ENCODE measurements around the gene FPR1. TPM values are rescaled to one million over a fixed set of nuclear protein-coding genes. Genes with fewer than 3 reads are reported as not detected.

Gene FPR1
- total RNA-seq, 1 donor from 2014 or later = 7.8 TPM

GRCh38 chr19:51760697-51761356 is 9.1 kb upstream of the FPR1 start, which contains the start of gene FPR2:
Gene FPR2 (plus strand): TSS chr19:51761180. CDS start chr19:51768659, 7,479 bp downstream.
- H3K9me3 ChIP-seq (ENCODE audit: control insufficient read depth in 3 of 3, low read length in 3 of 3) = peaks cover 0 to 4% (median 2%) of the 10 kb centered on the region in 3 donors
- no peak within 1 kb of the TSS for H3K9ac ChIP-seq (ENCODE audit: low read depth in 1 of 3, low read length in 3 of 3)
- no peaks in the 10 kb centered on the region for H3K4me1 ChIP-seq (ENCODE audit: control insufficient read depth in 3 of 3, insufficient read depth in 3 of 3, low read length in 3 of 3)
- H3K27ac ChIP-seq (ENCODE audit: low read depth, low read length) = no peak within 1 kb of the TSS
- H3K4me3 ChIP-seq (ENCODE audit: low read length in 3 of 3) = no peak within 1 kb of the TSS
- no peaks in the 10 kb centered on the region for H3K36me3 ChIP-seq (ENCODE audit: control insufficient read depth in 3 of 3, insufficient read depth in 3 of 3, low read length in 3 of 3)
- H3K27me3 ChIP-seq (ENCODE audit: control insufficient read depth in 3 of 3, insufficient read depth in 3 of 3, low read length in 3 of 3) = no peaks in the 10 kb centered on the region

GRCh38 chr19:51755571-51755970 is 3.9 kb upstream of the FPR1 start:
- Histone ChIP-seq H3K27me3 (ENCODE audit: control insufficient read depth in 3 of 3, insufficient read depth in 3 of 3, low read length in 3 of 3) (no peaks in the 10 kb centered on the region), H3K27ac (ENCODE audit: low read depth, low read length) (no peak overlapping the region), H3K4me1 (ENCODE audit: control insufficient read depth in 3 of 3, insufficient read depth in 3 of 3, low read length in 3 of 3) (no peaks in the 10 kb centered on the region), H3K4me3 (ENCODE audit: low read length in 3 of 3) (no peak overlapping the region), H3K9me3 (ENCODE audit: control insufficient read depth in 3 of 3, low read length in 3 of 3) (peaks cover 0 to 4% (median 2%) of the 10 kb centered on the region in 3 donors), H3K36me3 (ENCODE audit: control insufficient read depth in 3 of 3, insufficient read depth in 3 of 3, low read length in 3 of 3) (no peaks in the 10 kb centered on the region), H3K9ac (ENCODE audit: low read depth in 1 of 3, low read length in 3 of 3) (no peak overlapping the region)

- Histone ChIP-seq H3K9me3 (ENCODE audit: control insufficient read depth in 3 of 3, low read length in 3 of 3) (peaks cover 0 to 4% (median under 1%) of the 10 kb centered on the region in 3 donors), H3K9ac (ENCODE audit: low read depth in 1 of 3, low read length in 3 of 3) (no peak overlapping the region), H3K4me3 (ENCODE audit: low read length in 3 of 3) (no peak overlapping the region), H3K27me3 (ENCODE audit: control insufficient read depth in 3 of 3, insufficient read depth in 3 of 3, low read length in 3 of 3) (no peaks in the 10 kb centered on the region), H3K4me1 (ENCODE audit: control insufficient read depth in 3 of 3, insufficient read depth in 3 of 3, low read length in 3 of 3) (no peaks in the 10 kb centered on the region), H3K27ac (ENCODE audit: low read depth, low read length) (no peak overlapping the region), H3K36me3 (ENCODE audit: control insufficient read depth in 3 of 3, insufficient read depth in 3 of 3, low read length in 3 of 3) (no peaks in the 10 kb centered on the region)
Measured at GRCh38 chr19:51754770-51755169, 3.1 kb upstream of the FPR1 start.

- Histone ChIP-seq H3K9ac (ENCODE audit: low read depth in 1 of 3, low read length in 3 of 3) (no peak overlapping the region), H3K27ac (ENCODE audit: low read depth, low read length) (no peak overlapping the region), H3K4me3 (ENCODE audit: low read length in 3 of 3) (no peak overlapping the region), H3K4me1 (ENCODE audit: control insufficient read depth in 3 of 3, insufficient read depth in 3 of 3, low read length in 3 of 3) (no peaks in the 10 kb centered on the region), H3K36me3 (ENCODE audit: control insufficient read depth in 3 of 3, insufficient read depth in 3 of 3, low read length in 3 of 3) (no peaks in the 10 kb centered on the region), H3K9me3 (ENCODE audit: control insufficient read depth in 3 of 3, low read length in 3 of 3) (peaks cover 0 to 4% (median 0%) of the 10 kb centered on the region in 3 donors), H3K27me3 (ENCODE audit: control insufficient read depth in 3 of 3, insufficient read depth in 3 of 3, low read length in 3 of 3) (no peaks in the 10 kb centered on the region)
Measured at GRCh38 chr19:51754109-51754508, 2.4 kb upstream of the FPR1 start.

- Histone ChIP-seq H3K4me3 (ENCODE audit: low read length in 3 of 3) (no peak overlapping the region), H3K27ac (ENCODE audit: low read depth, low read length) (no peak overlapping the region)
Measured at GRCh38 chr19:51750400-51751094, 1.1 kb downstream of the FPR1 start.

GRCh38 chr19:51749979-51750378 is 1.7 kb downstream of the FPR1 start:
- no peak overlapping the region for H3K27ac ChIP-seq (ENCODE audit: low read depth, low read length)
- H3K9me3 ChIP-seq (ENCODE audit: control insufficient read depth in 3 of 3, low read length in 3 of 3) = no peaks in the 10 kb centered on the region
- H3K9ac ChIP-seq (ENCODE audit: low read depth in 1 of 3, low read length in 3 of 3) = no peak overlapping the region
- no peaks in the 10 kb centered on the region for H3K36me3 ChIP-seq (ENCODE audit: control insufficient read depth in 3 of 3, insufficient read depth in 3 of 3, low read length in 3 of 3)
- no peaks in the 10 kb centered on the region for H3K27me3 ChIP-seq (ENCODE audit: control insufficient read depth in 3 of 3, insufficient read depth in 3 of 3, low read length in 3 of 3)
- H3K4me1 ChIP-seq (ENCODE audit: control insufficient read depth in 3 of 3, insufficient read depth in 3 of 3, low read length in 3 of 3) = no peaks in the 10 kb centered on the region
- no peak overlapping the region for H3K4me3 ChIP-seq (ENCODE audit: low read length in 3 of 3)

More at GRCh38 chr19:51750400-51751094, 1.1 kb downstream of the FPR1 start:
- Histone ChIP-seq H3K36me3 (ENCODE audit: control insufficient read depth in 3 of 3, insufficient read depth in 3 of 3, low read length in 3 of 3) (no peaks in the 10 kb centered on the region), H3K4me1 (ENCODE audit: control insufficient read depth in 3 of 3, insufficient read depth in 3 of 3, low read length in 3 of 3) (no peaks in the 10 kb centered on the region), H3K27me3 (ENCODE audit: control insufficient read depth in 3 of 3, insufficient read depth in 3 of 3, low read length in 3 of 3) (no peaks in the 10 kb centered on the region), H3K9ac (ENCODE audit: low read depth in 1 of 3, low read length in 3 of 3) (no peak overlapping the region), H3K9me3 (ENCODE audit: control insufficient read depth in 3 of 3, low read length in 3 of 3) (no peaks in the 10 kb centered on the region)

GRCh38 chr19:51746731-51747130 is 4.9 kb downstream of the FPR1 start:
- Histone ChIP-seq H3K4me1 (ENCODE audit: control insufficient read depth in 3 of 3, insufficient read depth in 3 of 3, low read length in 3 of 3) (no peaks in the 10 kb centered on the region), H3K4me3 (ENCODE audit: low read length in 3 of 3) (no peak overlapping the region), H3K27me3 (ENCODE audit: control insufficient read depth in 3 of 3, insufficient read depth in 3 of 3, low read length in 3 of 3) (no peaks in the 10 kb centered on the region), H3K36me3 (ENCODE audit: control insufficient read depth in 3 of 3, insufficient read depth in 3 of 3, low read length in 3 of 3) (no peaks in the 10 kb centered on the region), H3K9me3 (ENCODE audit: control insufficient read depth in 3 of 3, low read length in 3 of 3) (no peaks in the 10 kb centered on the region), H3K9ac (ENCODE audit: low read depth in 1 of 3, low read length in 3 of 3) (no peak overlapping the region), H3K27ac (ENCODE audit: low read depth, low read length) (no peak overlapping the region)

GRCh38 chr19:51743405-51743804 is 8.3 kb downstream of the FPR1 start:
- Histone ChIP-seq H3K27me3 (ENCODE audit: control insufficient read depth in 3 of 3, insufficient read depth in 3 of 3, low read length in 3 of 3) (no peaks in the 10 kb centered on the region), H3K36me3 (ENCODE audit: control insufficient read depth in 3 of 3, insufficient read depth in 3 of 3, low read length in 3 of 3) (no peaks in the 10 kb centered on the region), H3K27ac (ENCODE audit: low read depth, low read length) (no peak overlapping the region), H3K9me3 (ENCODE audit: control insufficient read depth in 3 of 3, low read length in 3 of 3) (no peaks in the 10 kb centered on the region), H3K4me1 (ENCODE audit: control insufficient read depth in 3 of 3, insufficient read depth in 3 of 3, low read length in 3 of 3) (no peaks in the 10 kb centered on the region), H3K9ac (ENCODE audit: low read depth in 1 of 3, low read length in 3 of 3) (no peak overlapping the region), H3K4me3 (ENCODE audit: low read length in 3 of 3) (no peak overlapping the region)

GRCh38 chr19:51742789-51743188 is 8.9 kb downstream of the FPR1 start:
- Histone ChIP-seq H3K4me1 (ENCODE audit: control insufficient read depth in 3 of 3, insufficient read depth in 3 of 3, low read length in 3 of 3) (no peaks in the 10 kb centered on the region), H3K9me3 (ENCODE audit: control insufficient read depth in 3 of 3, low read length in 3 of 3) (no peaks in the 10 kb centered on the region), H3K4me3 (ENCODE audit: low read length in 3 of 3) (no peak overlapping the region), H3K36me3 (ENCODE audit: control insufficient read depth in 3 of 3, insufficient read depth in 3 of 3, low read length in 3 of 3) (no peaks in the 10 kb centered on the region), H3K9ac (ENCODE audit: low read depth in 1 of 3, low read length in 3 of 3) (no peak overlapping the region), H3K27me3 (ENCODE audit: control insufficient read depth in 3 of 3, insufficient read depth in 3 of 3, low read length in 3 of 3) (no peaks in the 10 kb centered on the region), H3K27ac (ENCODE audit: low read depth, low read length) (no peak overlapping the region)

GRCh38 chr19:51740356-51740755 is 11.3 kb downstream of the FPR1 start:
- Histone ChIP-seq H3K9me3 (ENCODE audit: control insufficient read depth in 3 of 3, low read length in 3 of 3) (peaks cover 0 to 5% (median 0%) of the 10 kb centered on the region in 3 donors), H3K4me3 (ENCODE audit: low read length in 3 of 3) (peak overlapping the region in 1 of 3 donors; percentile 7), H3K27ac (ENCODE audit: low read depth, low read length) (no peak overlapping the region), H3K36me3 (ENCODE audit: control insufficient read depth in 3 of 3, insufficient read depth in 3 of 3, low read length in 3 of 3) (no peaks in the 10 kb centered on the region), H3K4me1 (ENCODE audit: control insufficient read depth in 3 of 3, insufficient read depth in 3 of 3, low read length in 3 of 3) (no peaks in the 10 kb centered on the region), H3K27me3 (ENCODE audit: control insufficient read depth in 3 of 3, insufficient read depth in 3 of 3, low read length in 3 of 3) (peaks cover 0 to 6% (median 4%) of the 10 kb centered on the region in 3 donors), H3K9ac (ENCODE audit: low read depth in 1 of 3, low read length in 3 of 3) (no peak overlapping the region)
